T-helper 1 cell (primary cell): ENCODE measurements around the gene PAFAH1B2.
"Not testable (repeated sequence)": the region's sequence is repeated elsewhere in the genome, so short reads cannot be mapped to it uniquely, and the experiment has no call there.

Experiments used
- DNase-seq, 5 donors: peaks; one replicate each; pipeline ENCODE4 v3.0.0-alpha.2; 2012 to 2020
- total RNA-seq, 4 donors: gene quantifications; one replicate each; lab custom pipeline; 2026; lab: John Stamatoyannopoulos, UW

PAFAH1B2 gene
- total RNA-seq = 49.5 to 63.5 (median 56.1) reads per million in 4 donors

DNA sequence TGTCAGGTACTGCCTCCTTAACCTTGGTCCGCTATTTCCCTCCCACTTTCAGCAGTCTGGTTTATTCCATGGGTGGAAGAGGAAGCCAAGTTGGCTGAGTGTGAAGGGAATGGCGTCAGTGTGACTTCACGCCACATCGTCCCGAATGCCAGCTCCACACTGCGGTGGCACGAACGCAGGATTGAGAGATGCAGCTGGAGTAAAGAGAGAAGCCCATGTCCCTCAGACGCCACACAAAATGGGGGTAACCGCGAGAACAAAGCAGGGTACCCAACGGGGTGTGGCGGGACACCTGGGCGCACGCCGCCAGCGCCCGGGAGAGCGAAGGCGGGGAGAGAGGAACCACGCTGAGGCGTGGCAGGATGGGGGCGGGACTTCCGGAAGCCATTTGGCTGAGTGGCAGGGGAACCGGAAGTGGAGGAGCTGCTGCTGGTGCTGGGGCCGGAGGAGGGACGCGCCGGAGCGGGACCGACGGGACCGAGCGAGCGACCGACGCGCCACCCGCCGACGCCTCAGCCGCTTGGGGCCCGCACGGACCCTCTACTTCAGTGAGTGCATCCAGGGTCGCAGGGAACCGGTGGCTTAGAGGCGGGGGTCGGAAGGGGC is at the start of gene PAFAH1B2:
Gene PAFAH1B2 (plus strand): TSS at position 417 of the 606 bp plus-strand sequence. CDS start 8,161 bp downstream, outside the sequence.
- DNase-seq = peak; percentile 90 to 95 (median 93)

DNA sequence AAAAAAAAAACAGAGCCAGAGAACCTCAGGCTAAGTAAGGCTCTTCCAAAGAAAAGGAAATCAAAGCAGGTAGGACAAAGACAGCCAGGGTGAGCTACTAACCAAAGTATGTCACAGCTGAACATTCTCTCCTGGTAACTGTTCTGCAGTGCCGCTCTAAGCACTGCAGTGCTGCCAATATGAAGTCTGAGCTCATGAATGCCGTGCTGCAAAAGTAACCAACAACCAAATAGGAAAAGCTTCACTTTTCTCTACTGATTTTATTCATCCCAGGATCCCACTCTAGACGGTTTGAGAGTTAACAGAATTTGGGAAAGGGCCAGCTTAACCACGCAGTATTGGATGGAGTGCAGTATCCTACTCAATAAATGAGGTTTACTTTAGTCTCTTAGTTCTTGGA is 49.3 kb upstream of the PAFAH1B2 start:
- DNase-seq = no peak

DNA sequence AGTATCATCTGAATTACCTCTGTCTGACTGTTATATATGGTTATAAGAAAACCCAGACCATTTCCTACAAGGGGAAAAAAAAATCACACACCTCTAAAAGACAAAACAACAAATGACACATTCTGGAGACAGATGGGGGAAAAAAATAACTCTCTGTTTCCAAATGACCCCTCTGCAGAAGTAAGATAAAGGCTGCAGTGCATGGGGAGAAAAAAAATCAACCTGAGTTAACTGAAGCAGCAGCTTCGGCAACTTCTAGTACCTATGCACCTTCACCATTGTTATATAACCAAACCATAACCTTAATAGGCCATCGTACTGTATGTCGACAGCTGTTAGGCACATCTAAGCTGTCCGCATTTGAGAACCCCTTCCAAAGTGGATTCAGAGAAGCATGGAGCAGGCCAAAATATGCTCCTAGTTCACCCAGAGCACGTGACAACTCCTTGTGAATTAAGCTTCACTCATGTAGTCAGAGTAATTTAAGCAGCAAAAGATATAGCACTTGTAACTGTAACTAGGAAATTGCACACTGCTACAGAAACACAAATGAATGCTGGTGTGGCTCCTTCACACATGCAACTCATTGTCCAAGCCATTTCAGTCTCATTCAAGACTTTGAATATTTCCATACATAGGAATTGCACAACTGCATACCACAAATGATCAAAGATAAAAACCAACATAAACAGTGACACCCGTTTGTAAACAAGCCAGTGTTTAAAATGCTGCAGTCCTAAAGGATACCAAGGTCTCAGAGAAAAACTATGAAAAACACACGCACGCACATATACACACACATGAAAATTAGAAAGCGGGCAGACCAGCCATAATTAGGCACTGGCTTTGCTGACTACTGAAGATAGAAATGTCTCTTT is 48.6 kb upstream of the PAFAH1B2 start:
- peak in 1 of 5 donors; percentile 19 for DNase-seq

DNA sequence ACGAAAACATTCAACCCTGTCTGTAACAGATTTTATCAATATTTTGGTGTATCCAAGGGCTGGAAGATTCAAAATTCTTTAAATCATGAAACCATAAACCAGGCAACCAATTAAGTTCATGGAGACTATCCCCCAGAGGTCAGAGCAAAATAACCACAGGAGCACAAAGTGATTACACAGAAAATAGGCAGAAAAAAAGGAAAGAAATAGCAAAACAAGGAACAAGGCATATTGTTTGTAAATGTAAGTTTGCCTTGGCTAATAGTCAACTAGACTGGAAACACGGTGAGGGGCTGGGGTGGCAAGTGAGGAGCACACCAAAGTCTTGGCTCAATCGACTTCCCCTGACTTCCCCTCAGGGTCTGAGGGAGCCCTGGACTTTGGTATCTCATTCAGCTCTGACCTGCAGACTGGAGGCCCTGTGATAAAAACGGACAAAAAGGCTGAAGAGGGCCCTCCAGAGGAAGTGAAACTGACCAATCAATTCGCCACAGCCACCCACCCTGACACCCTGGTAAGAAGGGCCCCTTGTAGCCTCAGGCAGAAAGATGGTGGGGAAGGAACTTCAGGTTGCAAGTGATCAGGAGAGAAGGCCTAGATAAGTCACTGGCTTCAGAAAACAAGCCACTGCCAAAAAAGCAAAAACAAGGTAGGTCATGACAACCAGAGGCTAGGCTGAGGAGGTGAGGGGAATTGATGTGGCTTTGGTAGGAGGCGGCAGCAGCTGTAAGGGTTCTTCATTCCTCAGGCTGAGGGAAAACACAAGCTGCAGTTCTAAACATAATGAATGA is 47.7 kb upstream of the PAFAH1B2 start:
- DNase-seq = peak in 4 of 5 donors; percentile 28 to 44 (median 38)

DNA sequence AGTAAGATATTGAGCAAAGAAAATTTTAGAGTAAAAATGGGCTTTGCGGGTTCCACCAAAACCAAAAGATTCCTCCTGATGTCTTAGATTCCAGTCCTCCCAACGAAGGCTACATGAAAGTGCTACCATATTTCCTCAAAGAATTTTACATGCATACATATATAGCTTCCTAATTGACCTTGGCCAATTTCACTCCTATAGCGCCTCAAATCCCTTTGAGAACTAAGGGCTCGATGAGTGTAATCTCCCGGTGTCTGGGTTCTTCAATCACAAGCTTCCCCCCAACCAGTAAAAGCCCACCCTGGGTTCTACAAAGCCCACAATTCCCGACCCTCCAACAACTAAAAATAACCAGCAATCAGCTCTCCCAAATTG is 47.1 kb upstream of the PAFAH1B2 start:
- DNase-seq = no peak

GRCh38 chr11:117097389-117098268 is 46.5 kb upstream of the PAFAH1B2 start:
- DNase-seq = peak in 4 of 5 donors; percentile 16 to 24 (median 23)

DNA sequence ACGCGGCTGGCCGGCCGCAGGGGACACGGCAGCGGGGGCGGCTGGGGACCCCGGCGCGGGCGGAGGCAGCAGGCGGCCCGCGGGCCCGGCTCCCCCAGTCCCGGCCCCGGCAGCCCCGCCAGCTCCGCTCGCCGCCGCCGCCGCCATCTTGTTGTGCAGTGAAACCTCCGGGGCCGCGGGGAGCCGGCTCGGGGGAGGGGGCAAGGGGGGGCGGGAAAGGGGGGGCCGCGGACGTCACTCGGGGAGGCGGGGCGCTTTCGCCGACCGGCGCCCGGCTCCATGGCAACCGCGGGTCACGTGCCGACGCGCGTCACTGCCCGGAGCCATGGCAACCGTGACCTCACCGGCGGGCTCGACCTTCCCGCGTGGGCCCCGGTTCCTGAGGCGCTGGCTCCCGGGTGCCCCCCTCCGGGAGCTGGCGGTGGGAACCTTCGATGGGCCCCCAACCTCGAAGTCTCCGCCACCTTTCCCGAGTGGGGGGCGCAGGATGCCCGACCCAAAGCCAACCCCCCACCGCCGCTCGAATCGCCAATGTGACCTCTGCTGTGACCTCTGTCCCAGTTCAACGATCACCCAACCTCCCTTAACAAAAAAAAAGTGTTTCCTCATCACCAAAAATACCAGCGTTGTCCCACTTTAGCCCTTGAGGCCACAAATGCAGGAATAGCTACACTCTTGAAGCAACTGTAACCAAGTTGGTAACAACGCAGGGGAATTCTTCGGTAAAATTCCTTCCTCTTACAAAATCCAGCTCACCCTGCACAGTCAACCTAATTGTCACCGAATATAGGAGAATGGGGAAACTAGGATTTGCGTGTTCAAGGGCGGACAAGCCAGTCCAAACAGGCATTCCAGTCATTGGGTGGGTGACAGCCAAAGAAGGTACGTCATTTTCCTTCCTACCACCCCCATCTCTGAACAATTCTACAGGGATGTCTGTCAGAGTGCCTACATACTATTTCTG is 45.5 kb upstream of the PAFAH1B2 start, which contains the start of gene SIK3:
Gene SIK3 (minus strand): TSS at position 160 of the 964 bp plus-strand sequence. CDS start 13 bp downstream, at position 147.
- peak; percentile 89 to 97 (median 94) for DNase-seq

GRCh38 chr11:117099696-117100095 is 44.4 kb upstream of the PAFAH1B2 start:
- no peak for DNase-seq

DNA sequence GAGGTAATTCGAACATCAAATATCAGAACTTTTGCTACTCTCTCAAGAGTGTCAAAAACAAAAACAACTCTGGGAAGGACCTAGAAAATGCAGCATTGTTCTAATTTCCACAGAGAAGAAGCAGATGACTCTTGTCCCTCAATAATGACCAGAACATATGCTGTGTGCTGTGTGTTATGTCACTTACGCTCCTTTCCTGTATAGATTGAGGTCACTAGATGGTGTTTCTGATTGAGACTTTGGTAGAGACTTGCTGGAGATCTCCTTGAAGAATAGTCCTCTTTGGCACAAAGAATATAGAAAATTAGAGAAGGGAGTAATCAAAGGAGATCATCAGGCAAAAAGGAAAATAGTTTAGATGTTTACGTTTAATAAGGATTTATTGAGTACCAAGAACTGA is 43.5 kb upstream of the PAFAH1B2 start:
- no peak for DNase-seq

GRCh38 chr11:117107701-117108590 is 36.1 kb upstream of the PAFAH1B2 start:
- no peak for DNase-seq

- no peak for DNase-seq
Observed at GRCh38 chr11:117110294-117110950, 33.7 kb upstream of the PAFAH1B2 start.

- DNase-seq = not testable (repeated sequence)
Observed at GRCh38 chr11:117112497-117112896, 31.6 kb upstream of the PAFAH1B2 start.

- not testable (repeated sequence) for DNase-seq
Observed at GRCh38 chr11:117112939-117113338, 31.1 kb upstream of the PAFAH1B2 start.

GRCh38 chr11:117117681-117118080 is 26.4 kb upstream of the PAFAH1B2 start:
- DNase-seq = no peak

DNA sequence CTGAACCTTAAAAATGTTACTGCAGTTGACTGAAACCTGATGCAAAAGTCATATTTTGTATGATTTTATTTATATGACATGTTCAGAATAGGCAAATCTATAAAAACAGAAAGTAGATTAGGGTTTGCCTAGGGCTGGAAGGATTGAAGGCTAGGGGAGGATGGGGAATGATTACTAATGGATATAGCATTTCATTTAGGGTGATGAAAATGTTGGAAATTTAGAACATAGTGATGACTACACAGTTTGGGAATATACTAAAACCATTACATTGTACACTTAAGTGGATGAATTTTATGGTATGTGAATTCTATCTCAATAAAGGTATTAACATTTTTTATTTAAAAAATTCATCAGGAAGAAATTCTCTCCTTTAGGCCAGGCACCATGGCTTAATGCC is 22.9 kb upstream of the PAFAH1B2 start:
- no peak for DNase-seq

GRCh38 chr11:117122556-117122955 is 21.5 kb upstream of the PAFAH1B2 start:
- DNase-seq = no peak

DNA sequence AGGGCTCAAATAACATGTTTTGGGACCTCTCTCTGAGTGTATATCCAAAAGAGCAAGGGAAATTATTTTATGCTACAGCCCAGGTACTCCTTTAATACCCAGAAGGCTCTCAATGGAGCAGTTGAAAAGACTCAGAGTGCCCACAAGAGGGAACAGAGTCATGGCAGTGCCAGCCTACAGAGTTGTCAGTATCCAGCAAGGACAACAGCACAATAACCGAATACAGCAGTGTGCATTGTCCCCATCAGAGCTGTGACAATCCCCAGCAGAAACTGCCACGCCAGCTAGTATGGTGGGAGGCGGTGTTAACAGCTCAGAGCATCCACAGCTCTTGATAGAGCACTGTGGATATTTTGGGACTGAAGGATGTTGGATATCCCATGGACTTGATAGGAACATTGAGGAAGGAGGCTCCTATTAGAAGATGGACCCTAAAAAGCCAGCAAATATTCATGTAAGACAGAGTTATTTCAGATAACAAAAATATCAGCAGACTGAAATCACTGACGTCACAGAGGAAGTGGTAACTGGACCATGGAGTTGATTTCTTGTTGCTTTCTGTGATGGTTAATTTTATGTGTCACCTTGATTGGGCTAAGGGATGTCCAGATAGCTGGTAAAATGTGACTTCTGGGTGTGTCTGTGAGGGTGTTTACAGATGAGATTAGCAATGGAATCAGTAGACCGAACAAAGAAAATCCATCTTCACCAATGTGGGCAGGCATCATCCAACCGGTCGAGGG is 17.7 kb upstream of the PAFAH1B2 start:
- DNase-seq = no peak
